Stimulated activated CD4-positive, alpha-beta T cell treated with anti-CD3 and anti-CD28 coated beads, Interleukin-15, amount 100 ng/mL, for 1 hour (primary cell): ENCODE measurements around the gene NOXA1.
A peak's percentile ranks its signal among the peaks of the same experiment; 100 is the strongest.
"Not testable (repeated sequence)": the region's sequence is repeated elsewhere in the genome, so short reads cannot be mapped to it uniquely, and the experiment has no call there.

Experiments
- DNase-seq, 2 donors: peaks; one replicate each; pipeline ENCODE4 v3.0.0-alpha.2; 2020; ENCODE audit warnings: low read depth in 1 of 2, low spot score in 1 of 2

The NOXA1 gene

GRCh38 chr9:137406085-137406760 is 17.0 kb upstream of the NOXA1 start:
- no peak for DNase-seq

- peak; percentile 44 to 57 for DNase-seq
Measured at GRCh38 chr9:137406876-137407589, 16.2 kb upstream of the NOXA1 start.

- no peak for DNase-seq
Measured at GRCh38 chr9:137407590-137408300, 15.4 kb upstream of the NOXA1 start.

DNA sequence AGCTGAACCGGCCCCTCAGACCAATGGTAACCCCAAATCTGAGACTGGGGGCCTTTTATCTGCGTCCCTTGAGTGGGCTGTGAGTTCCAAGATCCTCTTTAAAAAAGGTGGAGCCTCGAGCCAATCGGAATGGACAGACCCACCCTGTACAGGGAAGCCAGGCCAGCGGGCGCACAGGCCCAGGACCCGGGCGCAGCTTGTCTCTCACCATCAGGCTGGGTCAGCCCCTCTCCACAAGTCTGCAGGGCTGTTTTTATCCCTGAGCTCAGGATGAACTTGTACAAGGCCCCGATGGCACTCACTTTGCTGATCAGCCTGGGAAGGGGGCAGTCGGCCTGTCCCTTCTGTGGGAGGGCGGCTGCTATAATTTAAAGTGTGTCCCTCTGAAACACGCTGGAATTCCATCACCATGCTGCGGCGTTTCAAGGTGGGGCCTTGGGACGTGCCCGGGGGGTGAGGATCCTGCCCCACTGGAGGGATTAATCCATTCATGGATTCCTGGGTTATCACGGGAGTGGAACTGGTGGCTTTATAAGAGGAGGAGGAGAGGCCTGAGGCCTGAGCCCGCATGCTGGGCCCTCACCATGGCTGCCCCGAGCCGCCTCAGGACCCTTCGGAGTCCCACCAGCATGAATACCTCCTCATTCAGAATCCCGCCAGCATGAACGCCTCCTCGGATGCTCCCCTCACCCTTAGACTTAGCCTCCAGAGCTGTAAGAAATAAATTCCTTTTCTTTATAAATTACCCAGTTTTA is 14.4 kb upstream of the NOXA1 start:
- DNase-seq: no peak

DNA sequence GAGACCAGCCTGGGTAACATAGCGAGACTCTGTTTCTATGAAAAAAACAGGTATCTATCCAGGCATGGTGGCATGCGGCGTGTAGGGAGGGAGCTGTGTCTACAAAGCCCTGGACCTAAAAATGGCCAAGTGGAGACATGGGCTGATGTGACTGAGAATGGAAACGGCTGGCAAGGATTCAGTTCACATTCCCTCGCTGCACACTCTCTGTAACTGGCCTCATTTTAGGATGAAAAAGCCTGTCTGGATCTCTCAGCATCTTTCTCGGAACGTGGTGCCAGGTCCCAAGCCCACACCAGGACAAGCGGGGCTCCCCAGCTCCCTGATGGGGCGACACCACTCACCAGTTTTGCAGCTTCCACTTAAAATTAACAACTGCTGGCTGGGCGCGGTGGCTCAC is 13.7 kb upstream of the NOXA1 start:
- DNase-seq: no peak

DNA sequence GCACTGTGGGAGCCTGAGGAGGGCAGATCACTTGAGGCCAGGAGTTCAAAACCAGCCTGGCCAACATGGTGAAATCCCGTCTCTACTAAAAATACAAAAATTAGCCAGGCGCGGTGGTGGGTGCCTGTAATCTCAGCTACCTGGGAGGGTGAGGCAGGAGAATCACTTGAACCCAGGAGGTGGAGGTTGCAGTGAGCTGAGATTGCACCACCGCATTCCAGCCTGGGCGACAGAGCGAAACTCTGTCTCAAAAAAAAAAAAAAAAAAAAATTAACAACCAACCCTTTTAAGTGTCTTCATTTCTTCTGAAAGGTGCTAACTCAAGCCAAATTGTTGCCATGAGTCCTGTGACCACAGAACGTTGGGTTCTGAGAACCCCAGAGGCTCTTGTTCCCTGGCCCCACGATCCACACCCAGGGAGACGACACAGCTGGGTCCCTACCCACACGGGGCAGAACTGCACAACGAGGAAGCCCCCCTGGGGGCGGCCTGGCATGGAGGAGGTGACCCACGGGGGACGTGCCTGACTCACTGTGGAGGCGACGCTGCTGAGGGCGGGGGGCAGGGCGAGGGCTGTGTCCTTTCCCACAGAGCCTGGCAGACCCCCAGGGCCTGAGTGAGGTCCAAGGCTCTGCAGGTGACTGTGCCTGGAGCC is 12.8 kb upstream of the NOXA1 start:
- not testable (repeated sequence) for DNase-seq

- DNase-seq: no peak
Measured at GRCh38 chr9:137410891-137411249, 12.3 kb upstream of the NOXA1 start.

GRCh38 chr9:137411260-137411644 is 11.9 kb upstream of the NOXA1 start:
- no peak for DNase-seq

DNA sequence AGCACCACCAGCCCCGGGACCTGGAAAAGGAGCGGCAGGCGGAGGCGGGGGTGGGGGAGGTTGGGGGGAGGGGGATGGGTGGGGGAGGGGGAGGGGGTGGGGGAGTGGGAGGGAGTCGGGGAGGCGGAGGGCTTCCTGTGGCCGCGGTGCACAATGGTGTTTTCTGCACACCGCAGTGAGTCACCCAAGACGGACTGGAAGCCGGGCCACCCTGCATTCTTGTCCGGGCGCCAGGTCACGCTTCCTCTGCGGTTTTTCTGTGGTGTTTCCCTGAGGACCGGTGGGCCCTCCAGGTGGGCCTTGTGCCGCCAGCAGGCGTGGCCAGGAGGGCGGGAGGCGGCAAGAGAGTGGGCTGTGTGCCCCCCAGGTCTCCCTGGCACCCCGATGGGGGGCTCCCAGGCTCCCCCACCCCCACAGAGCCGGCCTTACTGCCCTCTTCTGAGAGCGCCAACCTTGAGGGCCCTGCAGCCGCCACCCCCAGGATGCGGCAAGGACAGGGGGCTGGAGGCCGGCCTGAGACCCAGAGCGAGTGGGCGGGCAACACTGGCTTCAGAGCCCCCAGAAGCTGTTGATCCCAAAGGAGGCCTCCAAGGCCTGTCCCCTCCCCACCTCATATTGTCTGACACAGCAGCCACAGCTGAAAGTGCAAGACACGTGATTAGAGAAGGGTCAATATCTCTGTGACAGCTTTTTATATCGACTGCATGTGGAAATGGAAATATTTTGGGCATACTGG is 11.4 kb upstream of the NOXA1 start:
- no peak for DNase-seq

GRCh38 chr9:137412431-137412830 is 10.8 kb upstream of the NOXA1 start:
- no peak for DNase-seq

DNA sequence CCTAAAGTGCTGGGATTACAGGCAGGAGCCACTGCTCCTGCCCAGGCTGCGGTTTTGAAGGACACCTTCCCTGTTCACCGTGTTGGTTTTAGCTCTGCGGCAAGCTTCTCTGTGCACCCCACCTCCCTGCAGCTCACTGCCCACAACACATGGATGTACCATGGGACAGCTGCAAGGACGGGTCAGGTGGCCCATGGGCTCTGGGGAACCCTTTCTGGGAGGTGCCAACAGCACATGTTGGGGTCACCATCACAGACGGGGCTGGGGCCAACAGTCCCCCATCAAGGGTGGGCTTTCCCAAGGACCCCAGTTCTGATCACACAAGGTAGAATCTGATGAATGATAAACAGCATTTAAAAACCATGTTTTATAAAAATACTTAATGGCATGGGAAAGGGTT is 7.7 kb upstream of the NOXA1 start:
- DNase-seq: no peak

- no peak for DNase-seq
Measured at GRCh38 chr9:137416006-137416562, 7.1 kb upstream of the NOXA1 start.

DNA sequence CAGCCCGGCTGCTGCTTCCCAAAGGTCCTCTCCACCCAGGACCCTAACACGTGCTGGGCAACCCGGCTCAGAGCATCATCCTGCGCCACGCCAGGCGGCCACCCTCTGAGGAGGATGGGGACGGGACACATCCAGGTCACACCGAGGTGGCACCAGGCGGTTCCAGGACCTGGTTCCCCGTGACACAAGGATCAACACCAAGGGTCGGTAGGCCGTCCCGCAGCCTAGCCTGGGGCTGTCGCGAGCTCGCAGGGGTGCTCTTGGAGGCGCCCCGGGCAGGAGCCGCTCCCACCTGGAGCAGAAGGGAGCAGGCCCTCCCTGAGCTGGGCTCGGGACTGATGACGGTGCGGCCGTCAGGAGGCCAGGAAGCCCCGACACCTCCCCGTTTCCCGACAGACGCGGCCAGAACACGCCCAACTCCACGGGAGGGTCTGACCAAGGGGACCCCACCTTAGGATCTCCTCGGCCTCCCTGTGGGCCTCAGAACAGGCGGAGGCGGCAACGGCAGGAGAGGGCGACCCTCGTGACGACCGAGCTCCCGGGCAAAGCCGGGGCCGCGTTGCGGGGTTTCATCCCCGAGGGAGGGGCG is 6.5 kb upstream of the NOXA1 start:
- DNase-seq: no peak

- DNase-seq: no peak
Measured at GRCh38 chr9:137417161-137418021, 5.8 kb upstream of the NOXA1 start.

GRCh38 chr9:137421838-137422603 is 1.2 kb upstream of the NOXA1 start:
- DNase-seq: no peak

GRCh38 chr9:137423514-137424291 is 510 bp downstream of the NOXA1 start:
- DNase-seq: no peak

DNA sequence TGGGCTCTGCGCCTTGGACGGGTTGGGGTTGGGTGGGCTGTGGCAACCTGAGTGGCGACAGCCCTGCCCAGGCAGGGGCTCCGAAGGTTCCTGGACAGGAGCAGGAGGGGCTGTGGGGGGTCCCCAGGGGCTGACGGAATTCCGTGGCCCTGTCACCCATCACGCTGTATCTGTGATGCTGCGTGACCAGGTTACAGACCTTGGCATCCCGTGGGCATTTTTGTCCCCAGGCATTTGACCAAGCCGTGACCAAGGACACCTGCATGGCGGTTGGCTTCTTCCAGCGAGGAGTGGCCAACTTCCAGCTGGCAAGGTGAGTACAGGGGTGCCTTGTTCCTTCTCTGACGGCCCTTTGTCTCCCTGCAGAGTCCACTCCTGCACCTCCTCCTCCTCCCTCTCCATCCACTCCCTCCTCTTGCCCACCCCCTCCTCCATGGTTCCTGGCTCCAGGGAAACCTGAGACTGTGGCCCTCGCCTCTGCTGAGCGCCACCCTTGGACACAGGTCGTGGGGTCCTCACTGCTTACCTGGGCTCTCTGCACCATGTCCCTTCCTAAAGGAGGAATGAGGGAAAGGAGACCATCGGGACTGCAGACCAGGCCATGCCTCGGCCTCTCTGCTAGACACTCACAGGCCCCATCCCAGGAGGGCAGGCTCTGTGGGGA is 3.0 kb downstream of the NOXA1 start:
- no peak for DNase-seq
